Suprapubic skin (tissue), 3 donors: ENCODE measurements around the gene CASS4.

Experiments
- EP300 ChIP-seq: sonication (generic); formaldehyde crosslinking; IDR thresholded peaks from one replicate; pipeline ENCODE4 v1.6.1; 2017; ENCODE audit warnings: antibody characterized with exemption
- TF ChIP-seq, protein P1 (sequence below), 2 donors: fragments of 200-600 bp in 1 of 2; fragments of 450-650 bp in 1 of 2; sonication (generic) in 1 of 2; IDR thresholded peaks; one replicate each; pipeline ENCODE4 v1.5.1; 2016 to 2019; ENCODE audit warnings: antibody characterized with exemption in 2 of 2, mild to moderate bottlenecking in 1 of 2, moderate library complexity in 1 of 2

DNA sequence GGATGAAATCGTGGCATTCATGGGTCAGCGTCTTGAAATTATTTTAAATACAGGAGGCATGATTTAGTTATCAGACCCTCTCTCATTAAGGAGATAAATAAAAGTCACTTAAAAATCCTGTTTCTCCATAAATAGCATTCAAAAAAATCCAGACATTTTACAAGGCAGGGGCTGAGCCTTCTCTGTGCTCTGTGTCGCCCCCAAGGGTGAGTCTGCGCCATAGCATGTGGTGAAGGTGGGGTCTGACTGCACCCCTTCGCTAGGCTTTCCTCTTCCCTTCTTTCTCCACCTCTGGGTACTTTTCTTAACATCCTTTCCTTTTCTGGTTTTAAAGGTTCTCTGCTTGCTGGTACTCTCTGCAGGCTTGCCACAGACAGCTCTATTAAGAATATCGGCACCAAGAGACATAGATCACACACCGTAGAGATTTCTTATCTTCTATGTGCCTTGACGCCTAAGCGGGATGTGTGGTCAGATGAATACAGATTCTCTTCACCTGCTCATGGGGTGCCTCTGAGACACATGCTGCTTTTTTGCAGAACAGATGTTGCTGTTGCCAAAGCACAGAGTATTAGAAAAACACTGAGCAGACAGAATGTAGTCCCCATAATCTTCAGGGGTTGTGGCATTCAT is 92.4 kb downstream of the CASS4 start:
- TF ChIP-seq EP300 = no peak
- TF ChIP-seq, protein P1, sequence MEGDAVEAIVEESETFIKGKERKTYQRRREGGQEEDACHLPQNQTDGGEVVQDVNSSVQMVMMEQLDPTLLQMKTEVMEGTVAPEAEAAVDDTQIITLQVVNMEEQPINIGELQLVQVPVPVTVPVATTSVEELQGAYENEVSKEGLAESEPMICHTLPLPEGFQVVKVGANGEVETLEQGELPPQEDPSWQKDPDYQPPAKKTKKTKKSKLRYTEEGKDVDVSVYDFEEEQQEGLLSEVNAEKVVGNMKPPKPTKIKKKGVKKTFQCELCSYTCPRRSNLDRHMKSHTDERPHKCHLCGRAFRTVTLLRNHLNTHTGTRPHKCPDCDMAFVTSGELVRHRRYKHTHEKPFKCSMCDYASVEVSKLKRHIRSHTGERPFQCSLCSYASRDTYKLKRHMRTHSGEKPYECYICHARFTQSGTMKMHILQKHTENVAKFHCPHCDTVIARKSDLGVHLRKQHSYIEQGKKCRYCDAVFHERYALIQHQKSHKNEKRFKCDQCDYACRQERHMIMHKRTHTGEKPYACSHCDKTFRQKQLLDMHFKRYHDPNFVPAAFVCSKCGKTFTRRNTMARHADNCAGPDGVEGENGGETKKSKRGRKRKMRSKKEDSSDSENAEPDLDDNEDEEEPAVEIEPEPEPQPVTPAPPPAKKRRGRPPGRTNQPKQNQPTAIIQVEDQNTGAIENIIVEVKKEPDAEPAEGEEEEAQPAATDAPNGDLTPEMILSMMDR (IDR thresholded peaks at IDR 0.05) = peak in 1 of 2 donors; percentile 28
